Aortic smooth muscle cell (primary cell): ENCODE data around the gene RERE. TPM values are rescaled to one million over a fixed set of nuclear protein-coding genes. Genes with fewer than 3 reads are reported as not detected.

ENCODE experiments used
- total RNA-seq: library from RNA; depleted of rRNA; stranded (reverse); fragments of >200 nt; gene quantifications from 2 replicates; pipeline ENCODE4 v1.2.3, GENCODE V29; 2014

The RERE gene
- 35.8 and 46.9 TPM in 2 replicates for total RNA-seq

GRCh38 chr1:8817412-8818324 is at the start of gene RERE:
TSS of gene RERE (minus strand) at chr1:8817640.

GRCh38 chr1:8317647-8318381 is 499.6 kb downstream of the RERE start, which contains the start of gene SLC45A1:
TSS of gene SLC45A1 (plus strand) at chr1:8318114. CDS start at chr1:8324330, 6,216 bp downstream.

Other genes starting within 250 kb of the RERE start
- 971 and 1,174 TPM in 2 replicates for gene ENO1, start 61.0 kb upstream of the RERE start, total RNA-seq
- not detected in 2 replicates for gene CA6, start 128.2 kb upstream of the RERE start, total RNA-seq
- gene SLC2A7, start 208.8 kb upstream of the RERE start, total RNA-seq: not detected in 2 replicates